Smooth muscle cell (in vitro differentiated cells): ENCODE results near the gene STX1A. TPM values are rescaled to one million over a fixed set of nuclear protein-coding genes. Genes with fewer than 3 reads are reported as not detected.
A peak's percentile ranks its signal among the peaks of the same experiment; 100 is the strongest.

Source experiments
- DNase-seq: peaks from one replicate; lab custom pipeline; 2025; ENCODE audit not compliant: unreplicated experiment; lab: John Stamatoyannopoulos, UW
- H2AFZ ChIP-seq: fragments of 200-600 bp; sonication (generic); 2 replicates; pipeline ENCODE4 v1.6.0; 2016; ENCODE audit warnings: antibody characterized with exemption, low read depth, mild to moderate bottlenecking
- H3F3A ChIP-seq: fragments of 200-600 bp; sonication (generic); 2 replicates; pipeline ENCODE4 v1.6.0; 2017; ENCODE audit warnings: antibody characterized with exemption, low read depth
- H3K27ac ChIP-seq: fragments of 200-600 bp; sonication (generic); 2 replicates; pipeline ENCODE4 v1.5.1; 2016; ENCODE audit warnings: low read depth, mild to moderate bottlenecking
- H3K27me3 ChIP-seq: fragments of 200-600 bp; sonication (generic); 2 replicates; pipeline ENCODE4 v1.6.1; 2016; ENCODE audit warnings: low read depth, mild to moderate bottlenecking
- H3K36me3 ChIP-seq: fragments of 200-600 bp; sonication (generic); 2 replicates; pipeline ENCODE4 v1.5.1; 2016; ENCODE audit warnings: low read depth
- H3K4me1 ChIP-seq: fragments of 200-600 bp; sonication (generic); 2 replicates; pipeline ENCODE4 v1.5.1; 2016; ENCODE audit warnings: low read depth
- H3K4me2 ChIP-seq: fragments of 200-600 bp; sonication (generic); 2 replicates; pipeline ENCODE4 v1.6.0; 2016; ENCODE audit warnings: mild to moderate bottlenecking
- H3K4me3 ChIP-seq: fragments of 200-600 bp; sonication (generic); 2 replicates; pipeline ENCODE4 v1.5.1; 2016; ENCODE audit warnings: mild to moderate bottlenecking
- H3K79me2 ChIP-seq: fragments of 200-600 bp; sonication (generic); 2 replicates; pipeline ENCODE4 v1.6.0; 2016; ENCODE audit warnings: low read depth, mild to moderate bottlenecking
- H3K9ac ChIP-seq: fragments of 200-600 bp; sonication (generic); 2 replicates; pipeline ENCODE4 v1.6.0; 2016; ENCODE audit warnings: low read depth
- H3K9me3 ChIP-seq: fragments of 200-600 bp; sonication (generic); replicated peaks from 2 replicates; pipeline ENCODE4 v1.5.1; 2016; ENCODE audit warnings: low read depth
- H4K20me1 ChIP-seq: fragments of 200-600 bp; sonication (generic); 2 replicates; pipeline ENCODE4 v1.6.0; 2016; ENCODE audit warnings: low read depth
- WGBS: methylation state at CpG from one replicate; pipeline ENCODE4 v1.1.7; 2016; ENCODE audit warnings: low lambda C conversion rate; 5-methylcytosine and 5-hydroxymethylcytosine counted together
- polyA plus RNA-seq: library from polyadenylated mRNA; unstranded; fragments of >200 nt; fragmentation: Nextera tagmentation; extraction: Ambion mirVana; gene quantifications from 2 replicates; pipeline ENCODE4 v1.2.1, GENCODE V29; 2016
- total RNA-seq: library from RNA; depleted of rRNA; stranded (reverse); fragments of >200 nt; gene quantifications from 2 replicates; pipeline ENCODE4 v1.2.3, GENCODE V29; 2014
- TF ChIP-seq, protein P1 (sequence below): fragments of 200-600 bp; sonication (generic); IDR thresholded peaks from 2 replicates; pipeline ENCODE4 v1.5.1; 2017; ENCODE audit warnings: borderline replicate concordance, mild to moderate bottlenecking, antibody characterized with exemption; ENCODE audit not compliant: insufficient read depth, poor library complexity, severe bottlenecking

Gene STX1A
- total and polyA plus RNA-seq, 2 experiments from 2014 or later = 7.5 to 14.3 TPM

DNA sequence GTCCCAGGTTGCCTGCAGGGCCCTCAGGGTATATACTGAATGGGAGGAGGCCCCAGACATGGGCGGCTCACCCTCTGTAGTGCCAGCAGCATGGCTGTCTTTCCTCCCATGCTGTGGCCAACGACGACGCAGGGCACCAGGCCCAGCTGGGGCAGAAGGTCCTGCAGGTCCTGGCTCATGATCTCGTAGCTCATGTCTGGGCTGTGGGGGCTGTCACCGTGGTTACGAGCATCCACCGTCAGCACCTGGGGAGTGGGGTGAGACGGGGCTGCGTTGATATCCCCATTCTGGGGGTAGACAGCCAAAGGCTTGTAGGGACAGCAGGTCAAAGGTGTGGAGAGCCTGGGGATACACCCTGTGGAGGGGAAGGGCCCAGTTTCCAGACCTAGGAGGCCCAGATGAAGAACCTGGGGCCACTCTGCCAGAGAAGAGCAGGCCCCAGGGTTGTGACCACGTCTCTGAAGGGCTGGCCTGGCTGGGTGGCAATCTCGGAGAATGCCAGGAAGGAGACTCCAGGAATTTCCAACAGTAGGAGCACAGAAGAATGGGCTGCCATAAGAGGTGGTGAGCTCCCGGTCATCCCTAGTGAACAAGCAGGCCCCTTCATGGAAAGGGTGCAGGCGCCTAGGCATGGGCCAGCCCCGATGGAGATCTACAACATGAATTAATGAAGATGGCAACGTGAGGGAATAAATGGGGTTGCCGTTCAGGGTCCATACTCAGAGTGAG, 18.2 kb upstream of the STX1A start:
- no peak for DNase-seq
- 85% methylated on average over 17 of the region's 17 CpGs for WGBS
- H3K9me3 ChIP-seq = no peaks in the 10 kb centered on the region
- H3K27me3 ChIP-seq = peaks cover 11% of the 10 kb centered on the region
- no peak overlapping the region for H2AFZ ChIP-seq
- no peaks in the 10 kb centered on the region for H3K79me2 ChIP-seq
- H3K27ac ChIP-seq = no peak overlapping the region
- H4K20me1 ChIP-seq = no peaks in the 10 kb centered on the region
- no peaks in the 10 kb centered on the region for H3F3A ChIP-seq
- H3K9ac ChIP-seq = no peak overlapping the region
- TF ChIP-seq, protein P1, sequence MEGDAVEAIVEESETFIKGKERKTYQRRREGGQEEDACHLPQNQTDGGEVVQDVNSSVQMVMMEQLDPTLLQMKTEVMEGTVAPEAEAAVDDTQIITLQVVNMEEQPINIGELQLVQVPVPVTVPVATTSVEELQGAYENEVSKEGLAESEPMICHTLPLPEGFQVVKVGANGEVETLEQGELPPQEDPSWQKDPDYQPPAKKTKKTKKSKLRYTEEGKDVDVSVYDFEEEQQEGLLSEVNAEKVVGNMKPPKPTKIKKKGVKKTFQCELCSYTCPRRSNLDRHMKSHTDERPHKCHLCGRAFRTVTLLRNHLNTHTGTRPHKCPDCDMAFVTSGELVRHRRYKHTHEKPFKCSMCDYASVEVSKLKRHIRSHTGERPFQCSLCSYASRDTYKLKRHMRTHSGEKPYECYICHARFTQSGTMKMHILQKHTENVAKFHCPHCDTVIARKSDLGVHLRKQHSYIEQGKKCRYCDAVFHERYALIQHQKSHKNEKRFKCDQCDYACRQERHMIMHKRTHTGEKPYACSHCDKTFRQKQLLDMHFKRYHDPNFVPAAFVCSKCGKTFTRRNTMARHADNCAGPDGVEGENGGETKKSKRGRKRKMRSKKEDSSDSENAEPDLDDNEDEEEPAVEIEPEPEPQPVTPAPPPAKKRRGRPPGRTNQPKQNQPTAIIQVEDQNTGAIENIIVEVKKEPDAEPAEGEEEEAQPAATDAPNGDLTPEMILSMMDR = no peak
- peak overlapping the region; percentile 88 for H3K4me3 ChIP-seq
- H3K36me3 ChIP-seq = no peaks in the 10 kb centered on the region
- peaks cover 17% of the 10 kb centered on the region for H3K4me1 ChIP-seq
- peak overlapping the region; percentile 96 for H3K4me2 ChIP-seq

DNA sequence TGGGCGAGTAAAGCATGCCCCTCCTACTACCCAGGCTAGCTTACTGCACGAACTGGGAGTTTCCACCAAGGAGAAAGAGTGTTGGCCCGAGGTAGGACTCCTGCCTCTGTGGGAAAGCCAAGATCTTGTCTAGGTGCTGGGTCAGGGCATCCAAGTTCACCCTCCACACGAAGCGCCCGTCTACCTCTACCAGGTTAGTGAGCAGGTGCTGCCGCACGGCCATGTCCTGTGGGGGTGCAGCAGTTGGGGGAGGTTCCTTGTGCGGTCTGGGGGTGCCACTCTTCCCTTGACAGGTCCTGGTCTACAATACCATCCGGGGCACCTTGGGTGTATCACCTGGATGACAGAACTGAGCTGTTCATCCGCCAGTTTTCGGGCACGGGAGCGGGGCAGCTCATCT, 17.4 kb upstream of the STX1A start:
- Histone ChIP-seq H3K4me3 (no peak overlapping the region), H3F3A (no peaks in the 10 kb centered on the region), H2AFZ (no peak overlapping the region), H3K4me2 (no peak overlapping the region), H3K9ac (no peak overlapping the region), H3K27me3 (peaks cover 5% of the 10 kb centered on the region), H3K36me3 (no peaks in the 10 kb centered on the region), H3K9me3 (no peaks in the 10 kb centered on the region), H3K4me1 (peaks cover 9% of the 10 kb centered on the region), H4K20me1 (no peaks in the 10 kb centered on the region), H3K27ac (no peak overlapping the region), H3K79me2 (no peaks in the 10 kb centered on the region)
- DNase-seq = no peak
- TF ChIP-seq, protein P1 = no peak
- WGBS = 96% methylated on average over 13 of the region's 14 CpGs

DNA sequence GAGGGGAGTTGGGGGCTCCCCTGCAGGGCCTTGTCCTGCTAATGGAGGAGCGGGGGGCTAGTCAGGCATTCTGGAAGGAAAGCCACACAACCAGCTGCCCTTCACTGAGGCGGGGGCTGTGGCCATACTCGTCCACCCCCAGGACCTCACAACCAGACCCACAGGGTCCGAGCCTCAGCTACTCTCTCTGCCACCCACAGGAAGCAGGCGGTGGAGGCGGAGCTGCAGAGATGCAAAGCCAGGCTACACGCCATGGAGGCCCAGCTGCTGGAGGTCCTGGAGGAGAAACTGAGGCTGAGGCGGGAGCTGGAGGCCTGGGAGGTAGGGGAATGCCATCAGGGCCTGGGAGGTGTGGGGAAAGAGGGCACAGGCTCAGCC, 16.0 kb upstream of the STX1A start:
- no peaks in the 10 kb centered on the region for H4K20me1 ChIP-seq
- H2AFZ ChIP-seq = no peak overlapping the region
- H3K79me2 ChIP-seq = no peaks in the 10 kb centered on the region
- DNase-seq = no peak
- H3K4me2 ChIP-seq = no peak overlapping the region
- TF ChIP-seq, protein P1 = no peak
- no peaks in the 10 kb centered on the region for H3K36me3 ChIP-seq
- no peak overlapping the region for H3K27ac ChIP-seq
- WGBS = 95% methylated on average over 6 of the region's 8 CpGs
- no peak overlapping the region for H3K4me3 ChIP-seq
- H3K4me1 ChIP-seq = peaks cover 3% of the 10 kb centered on the region
- no peaks in the 10 kb centered on the region for H3F3A ChIP-seq
- no peak overlapping the region for H3K9ac ChIP-seq
- H3K9me3 ChIP-seq = no peaks in the 10 kb centered on the region
- H3K27me3 ChIP-seq = no peaks in the 10 kb centered on the region
